UCSD-AML1 (cell line): ENCODE data around the gene CCNA2.
A peak's percentile ranks its signal among the peaks of the same experiment; 100 is the strongest.

Source experiments
- DNase-seq: peaks from one replicate; lab custom pipeline; 2025; ENCODE audit not compliant: unreplicated experiment; lab: John Stamatoyannopoulos, UW

The CCNA2 gene

GRCh38 chr4:121823505-121824170 lies at the start of gene CCNA2:
CCNA2 (minus strand) TSS chr4:121823883; CDS start chr4:121823628, 255 bp downstream.
- peak; percentile 94 for DNase-seq

GRCh38 chr4:121869841-121870822 lies 46.4 kb upstream of the CCNA2 start, which contains the start of gene BBS7:
BBS7 (minus strand) TSS chr4:121870474; CDS start chr4:121870313, 161 bp downstream.
- peak; percentile 95 for DNase-seq

GRCh38 chr4:121863799-121864198 lies 40.1 kb upstream of the CCNA2 start:
- no peak for DNase-seq

GRCh38 chr4:121861426-121861825 lies 37.7 kb upstream of the CCNA2 start:
- no peak for DNase-seq

GRCh38 chr4:121860121-121860520 lies 36.4 kb upstream of the CCNA2 start:
- DNase-seq = no peak

GRCh38 chr4:121851354-121851753 lies 27.7 kb upstream of the CCNA2 start:
- DNase-seq = no peak

- no peak for DNase-seq
These were observed 23.0 kb upstream of the CCNA2 start for GRCh38 chr4:121846662-121847061.

GRCh38 chr4:121842862-121843261 lies 19.2 kb upstream of the CCNA2 start:
- no peak for DNase-seq

GRCh38 chr4:121838136-121838535 lies 14.5 kb upstream of the CCNA2 start:
- DNase-seq = no peak

GRCh38 chr4:121829511-121829910 lies 5.8 kb upstream of the CCNA2 start:
- DNase-seq = no peak

GRCh38 chr4:121827853-121828252 lies 4.2 kb upstream of the CCNA2 start:
- DNase-seq = no peak

GRCh38 chr4:121824950-121825349 lies 1.3 kb upstream of the CCNA2 start:
- no peak for DNase-seq

GRCh38 chr4:121824171-121824527 lies 466 bp upstream of the CCNA2 start:
- DNase-seq = no peak

- peak; percentile 58 for DNase-seq
These were observed 733 bp downstream of the CCNA2 start for GRCh38 chr4:121822796-121823504.

- no peak for DNase-seq
These were observed 1.6 kb downstream of the CCNA2 start for GRCh38 chr4:121822047-121822446.

GRCh38 chr4:121819216-121819965 lies 4.3 kb downstream of the CCNA2 start:
- DNase-seq = no peak

- DNase-seq = no peak
These were observed 5.5 kb downstream of the CCNA2 start for GRCh38 chr4:121818215-121818614.

- DNase-seq = no peak
These were observed 6.0 kb downstream of the CCNA2 start for GRCh38 chr4:121817701-121818100.

GRCh38 chr4:121817006-121817405 lies 6.7 kb downstream of the CCNA2 start:
- DNase-seq = no peak

- no peak for DNase-seq
These were observed 8.9 kb downstream of the CCNA2 start for GRCh38 chr4:121814756-121815155.

- no peak for DNase-seq
These were observed 12.6 kb downstream of the CCNA2 start for GRCh38 chr4:121811122-121811521.
